HEK293 (cell line): ENCODE measurements around the gene CMIP.
"Not testable (repeated sequence)": the region's sequence is repeated elsewhere in the genome, so short reads cannot be mapped to it uniquely, and the experiment has no call there.

Experiments used
- CTCF ChIA-PET: fragments of 350-600 bp; formaldehyde crosslinking; extraction: SDS; loops from one replicate; lab custom pipeline; 2021; ENCODE audit warnings: antibody characterized with exemption; lab: Yijun Ruan, JAX
- POLR2A ChIA-PET: fragments of 300-600 bp; formaldehyde crosslinking; extraction: SDS; loops from one replicate; lab custom pipeline; 2020; ENCODE audit warnings: antibody characterized with exemption, inconsistent platforms; lab: Yijun Ruan, JAX
- H3K27ac ChIP-seq: fragments of 200-500 bp; sonication (Bioruptor generic); 2 replicates; pipeline ENCODE4 v1.5.1; 2014; ENCODE audit warnings: low read depth, low read length, control low read depth, inconsistent platforms; ENCODE audit errors: extremely low read depth
- H3K36me3 ChIP-seq, 2 experiments: fragments of 200-500 bp in 1 of 2; sonication (Bioruptor generic) in 1 of 2; 1 replicate in 1 of 2; 2 replicates in 1 of 2; pipeline ENCODE4 v1.5.1; 2014 to 2017; ENCODE audit warnings: inconsistent platforms in 2 of 2, low read length in 2 of 2; ENCODE audit not compliant: control insufficient read depth in 2 of 2, insufficient read depth in 1 of 2
- H3K4me1 ChIP-seq: fragments of 200-500 bp; sonication (Bioruptor generic); 2 replicates; pipeline ENCODE4 v1.5.1; 2014; ENCODE audit warnings: mild to moderate bottlenecking, low read length, inconsistent platforms; ENCODE audit not compliant: control insufficient read depth, insufficient read depth
- H3K4me3 ChIP-seq: 2 replicates; pipeline ENCODE4 v1.5.1; 2011; ENCODE audit warnings: low read depth, mild to moderate bottlenecking, control low read depth, low read length, moderate library complexity
- H3K9me3 ChIP-seq: fragments of 200-500 bp; sonication (Bioruptor generic); 2 replicates; pipeline ENCODE4 v1.5.1; 2014; ENCODE audit warnings: low read depth, low read length, inconsistent platforms; ENCODE audit not compliant: control insufficient read depth, insufficient read depth
- BCL11B ChIP-seq: fragments of 450-650 bp; formaldehyde crosslinking; IDR thresholded peaks from 2 replicates; pipeline ENCODE4 v1.5.1; 2016; ENCODE audit warnings: low read depth, missing biosample characterization, missing genetic modification characterization
- GLIS2 ChIP-seq: fragments of 450-650 bp; formaldehyde crosslinking; IDR thresholded peaks from 2 replicates; pipeline ENCODE4 v1.5.1; 2016; ENCODE audit warnings: missing biosample characterization, missing genetic modification characterization
- IKZF3 ChIP-seq: fragments of 450-650 bp; IDR thresholded peaks from 2 replicates; pipeline ENCODE4 v1.5.0; 2018; ENCODE audit warnings: missing biosample characterization, mild to moderate bottlenecking, missing genetic modification characterization, moderate library complexity
- KLF7 ChIP-seq: fragments of 450-650 bp; formaldehyde crosslinking; IDR thresholded peaks from 2 replicates; pipeline ENCODE4 v1.5.1; 2016; ENCODE audit warnings: missing biosample characterization, missing genetic modification characterization, borderline replicate concordance
- REPIN1 ChIP-seq: fragments of 450-650 bp; formaldehyde crosslinking; IDR thresholded peaks from 2 replicates; pipeline ENCODE4 v1.5.1; 2017; ENCODE audit warnings: missing biosample characterization, missing genetic modification characterization, low read depth
- SETDB1 ChIP-seq: IDR thresholded peaks from one replicate; pipeline ENCODE4 v1.6.1; 2017; ENCODE audit warnings: mild to moderate bottlenecking, low read length, moderate library complexity, mixed read lengths; ENCODE audit not compliant: insufficient read length
- ZEB2 ChIP-seq: fragments of 450-650 bp; formaldehyde crosslinking; IDR thresholded peaks from 2 replicates; pipeline ENCODE4 v1.5.1; 2016; ENCODE audit warnings: missing biosample characterization, missing genetic modification characterization
- ZNF114 ChIP-seq: fragments of 450-650 bp; formaldehyde crosslinking; IDR thresholded peaks from 2 replicates; pipeline ENCODE4 v1.5.0; 2017; ENCODE audit warnings: missing biosample characterization, missing genetic modification characterization
- ZNF155 ChIP-seq: fragments of 450-650 bp; formaldehyde crosslinking; IDR thresholded peaks from 2 replicates; pipeline ENCODE4 v1.5.1; 2016; ENCODE audit warnings: missing biosample characterization, missing genetic modification characterization
- ZNF169 ChIP-seq: fragments of 450-650 bp; formaldehyde crosslinking; IDR thresholded peaks from 2 replicates; pipeline ENCODE4 v1.5.1; 2016; ENCODE audit warnings: missing biosample characterization, missing genetic modification characterization
- ZNF223 ChIP-seq: fragments of 450-650 bp; formaldehyde crosslinking; IDR thresholded peaks from 2 replicates; pipeline ENCODE4 v1.5.1; 2016; ENCODE audit warnings: missing biosample characterization, missing genetic modification characterization
- ZNF549 ChIP-seq: fragments of 450-650 bp; IDR thresholded peaks from 2 replicates; pipeline ENCODE4 v1.5.1; 2018; ENCODE audit warnings: missing biosample characterization, missing genetic modification characterization, mild to moderate bottlenecking, inconsistent platforms, moderate library complexity
- ZNF707 ChIP-seq: fragments of 450-650 bp; formaldehyde crosslinking; IDR thresholded peaks from 2 replicates; pipeline ENCODE4 v1.5.1; 2016; ENCODE audit warnings: missing biosample characterization, missing genetic modification characterization
- ZNF785 ChIP-seq: fragments of 450-650 bp; formaldehyde crosslinking; IDR thresholded peaks from 2 replicates; pipeline ENCODE4 v1.5.1; 2016; ENCODE audit warnings: missing biosample characterization, missing genetic modification characterization
- ZSCAN23 ChIP-seq: fragments of 450-650 bp; formaldehyde crosslinking; IDR thresholded peaks from 2 replicates; pipeline ENCODE4 v1.5.1; 2016; ENCODE audit warnings: missing biosample characterization, missing genetic modification characterization
- TF ChIP-seq, protein P1 (sequence below): fragments of 450-650 bp; formaldehyde crosslinking; IDR thresholded peaks from 2 replicates; pipeline ENCODE4 v1.5.1; 2016; ENCODE audit warnings: missing biosample characterization, missing genetic modification characterization
- TF ChIP-seq, protein P2 (sequence below): fragments of 450-650 bp; formaldehyde crosslinking; IDR thresholded peaks from 2 replicates; pipeline ENCODE4 v1.5.1; 2016; ENCODE audit warnings: missing biosample characterization, missing genetic modification characterization, low read depth
- TF ChIP-seq, protein P3 (sequence below): fragments of 450-650 bp; formaldehyde crosslinking; IDR thresholded peaks from 2 replicates; pipeline ENCODE4 v1.5.1; 2016; ENCODE audit warnings: missing biosample characterization, missing genetic modification characterization
- TF ChIP-seq, protein P4 (sequence below): fragments of 450-650 bp; formaldehyde crosslinking; IDR thresholded peaks from 2 replicates; pipeline ENCODE4 v1.5.1; 2016; ENCODE audit warnings: missing biosample characterization, missing genetic modification characterization
- TF ChIP-seq, protein P5 (sequence below): fragments of 450-650 bp; formaldehyde crosslinking; IDR thresholded peaks from 2 replicates; pipeline ENCODE4 v1.5.1; 2016; ENCODE audit warnings: missing biosample characterization, missing genetic modification characterization, low read depth

Gene CMIP

DNA sequence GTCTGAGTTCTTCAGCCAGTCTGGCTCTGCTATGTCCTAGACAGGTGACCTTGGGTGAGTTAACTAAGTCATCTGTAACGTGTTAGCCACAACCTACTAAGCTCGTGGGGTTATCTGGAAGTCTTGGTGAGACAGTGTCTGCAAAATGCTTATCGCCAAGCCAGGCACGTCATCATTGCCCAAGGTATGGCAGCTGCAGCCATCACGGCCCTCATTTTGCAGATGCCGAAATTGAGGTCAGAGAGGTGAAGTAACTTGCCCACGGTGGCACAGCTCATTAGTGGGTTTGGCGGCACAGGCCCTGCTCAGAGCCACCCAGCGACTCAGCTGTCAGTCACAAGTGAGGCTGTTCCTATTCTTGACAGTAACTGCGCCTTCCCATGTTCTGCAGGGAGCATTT lies 79.8 kb downstream of the CMIP start:
- ChIA-PET POLR2A (no interaction called here), CTCF (interaction anchor here (0.6 to 1.3 kb wide), 3 partner anchors 92 to 205 kb away, joined by 3 to 4 read pairs (median 3); no protein-coding TSS in a partner anchor)
- no peaks in the 10 kb centered on the region for H3K4me1 ChIP-seq
- H3K4me3 ChIP-seq = no peak overlapping the region
- TF ChIP-seq ZNF785 = no peak
- TF ChIP-seq ZNF155 = no peak
- TF ChIP-seq, protein P1, sequence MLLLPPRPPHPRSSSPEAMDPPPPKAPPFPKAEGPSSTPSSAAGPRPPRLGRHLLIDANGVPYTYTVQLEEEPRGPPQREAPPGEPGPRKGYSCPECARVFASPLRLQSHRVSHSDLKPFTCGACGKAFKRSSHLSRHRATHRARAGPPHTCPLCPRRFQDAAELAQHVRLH (tag by site-specific recombination) = 0 out of 2 replicates have a peak, but pooled peaks have one; percentile 12
- no peaks in the 10 kb centered on the region for H3K9me3 ChIP-seq
- H3K27ac ChIP-seq = no peak overlapping the region
- H3K36me3 ChIP-seq = peaks cover 0 to 4% of the 10 kb centered on the region in 2 experiments; a peak in 1 of 3 replicates

DNA sequence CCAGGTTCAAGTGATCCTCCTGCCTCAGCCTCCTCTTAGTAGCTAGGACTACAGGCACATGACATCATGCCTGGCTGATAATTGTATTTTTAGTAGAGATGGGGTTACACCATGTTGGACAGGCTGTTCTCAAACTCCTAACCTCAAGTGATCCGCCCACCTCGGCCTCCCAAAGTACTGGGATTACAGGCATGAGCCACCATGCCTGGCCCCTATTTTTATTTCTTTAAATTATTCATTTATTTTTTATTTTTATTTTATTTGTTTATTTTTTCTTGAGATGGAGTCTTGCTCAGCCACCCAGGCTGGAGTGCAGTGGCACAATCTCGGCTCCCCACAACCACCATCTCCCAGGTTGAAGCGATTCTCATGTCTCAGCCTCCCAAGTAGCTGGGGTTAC lies 80.3 kb downstream of the CMIP start:
- TF ChIP-seq, protein P2, sequence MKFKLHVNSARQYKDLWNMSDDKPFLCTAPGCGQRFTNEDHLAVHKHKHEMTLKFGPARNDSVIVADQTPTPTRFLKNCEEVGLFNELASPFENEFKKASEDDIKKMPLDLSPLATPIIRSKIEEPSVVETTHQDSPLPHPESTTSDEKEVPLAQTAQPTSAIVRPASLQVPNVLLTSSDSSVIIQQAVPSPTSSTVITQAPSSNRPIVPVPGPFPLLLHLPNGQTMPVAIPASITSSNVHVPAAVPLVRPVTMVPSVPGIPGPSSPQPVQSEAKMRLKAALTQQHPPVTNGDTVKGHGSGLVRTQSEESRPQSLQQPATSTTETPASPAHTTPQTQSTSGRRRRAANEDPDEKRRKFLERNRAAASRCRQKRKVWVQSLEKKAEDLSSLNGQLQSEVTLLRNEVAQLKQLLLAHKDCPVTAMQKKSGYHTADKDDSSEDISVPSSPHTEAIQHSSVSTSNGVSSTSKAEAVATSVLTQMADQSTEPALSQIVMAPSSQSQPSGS (tag by site-specific recombination) = 0 out of 2 replicates have a peak, but pooled peaks have one; percentile 14
- TF ChIP-seq, protein P3, sequence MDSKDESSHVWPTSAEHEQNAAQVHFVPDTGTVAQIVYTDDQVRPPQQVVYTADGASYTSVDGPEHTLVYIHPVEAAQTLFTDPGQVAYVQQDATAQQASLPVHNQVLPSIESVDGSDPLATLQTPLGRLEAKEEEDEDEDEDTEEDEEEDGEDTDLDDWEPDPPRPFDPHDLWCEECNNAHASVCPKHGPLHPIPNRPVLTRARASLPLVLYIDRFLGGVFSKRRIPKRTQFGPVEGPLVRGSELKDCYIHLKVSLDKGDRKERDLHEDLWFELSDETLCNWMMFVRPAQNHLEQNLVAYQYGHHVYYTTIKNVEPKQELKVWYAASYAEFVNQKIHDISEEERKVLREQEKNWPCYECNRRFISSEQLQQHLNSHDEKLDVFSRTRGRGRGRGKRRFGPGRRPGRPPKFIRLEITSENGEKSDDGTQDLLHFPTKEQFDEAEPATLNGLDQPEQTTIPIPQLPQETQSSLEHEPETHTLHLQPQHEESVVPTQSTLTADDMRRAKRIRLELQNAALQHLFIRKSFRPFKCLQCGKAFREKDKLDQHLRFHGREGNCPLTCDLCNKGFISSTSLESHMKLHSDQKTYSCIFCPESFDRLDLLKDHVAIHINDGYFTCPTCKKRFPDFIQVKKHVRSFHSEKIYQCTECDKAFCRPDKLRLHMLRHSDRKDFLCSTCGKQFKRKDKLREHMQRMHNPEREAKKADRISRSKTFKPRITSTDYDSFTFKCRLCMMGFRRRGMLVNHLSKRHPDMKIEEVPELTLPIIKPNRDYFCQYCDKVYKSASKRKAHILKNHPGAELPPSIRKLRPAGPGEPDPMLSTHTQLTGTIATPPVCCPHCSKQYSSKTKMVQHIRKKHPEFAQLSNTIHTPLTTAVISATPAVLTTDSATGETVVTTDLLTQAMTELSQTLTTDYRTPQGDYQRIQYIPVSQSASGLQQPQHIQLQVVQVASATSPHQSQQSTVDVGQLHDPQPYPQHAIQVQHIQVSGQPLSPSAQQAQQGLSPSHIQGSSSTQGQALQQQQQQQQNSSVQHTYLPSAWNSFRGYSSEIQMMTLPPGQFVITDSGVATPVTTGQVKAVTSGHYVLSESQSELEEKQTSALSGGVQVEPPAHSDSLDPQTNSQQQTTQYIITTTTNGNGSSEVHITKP (tag by site-specific recombination) = peak; percentile 70
- H3K4me3 ChIP-seq, H3K36me3 ChIP-seq, H3K4me1 ChIP-seq, H3K27ac ChIP-seq, H3K9me3 ChIP-seq, POLR2A ChIA-PET: not testable (repeated sequence)
- CTCF ChIA-PET = interaction anchor here (0.7 to 1.3 kb wide), 2 partner anchors 92 to 581 kb away, joined by 3 to 4 read pairs; no protein-coding TSS in a partner anchor

DNA sequence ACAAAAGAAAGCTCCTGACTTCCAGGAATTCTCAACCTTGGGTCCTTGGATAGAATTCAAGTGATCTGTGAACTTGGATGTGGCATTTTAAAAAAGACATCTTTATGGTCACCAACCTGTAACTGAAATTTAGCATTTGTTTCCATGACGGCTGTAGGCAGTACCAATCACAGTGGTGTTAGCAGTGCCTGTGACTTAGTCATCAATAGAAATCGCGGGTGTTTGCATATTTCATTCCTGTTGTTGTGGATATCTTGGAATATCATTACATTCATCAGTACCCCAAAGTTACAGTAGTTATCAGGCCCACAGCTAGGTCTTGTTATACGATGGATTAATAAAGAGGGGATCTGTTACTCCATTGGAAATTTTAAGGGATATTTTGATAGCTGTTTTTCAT lies 81.6 kb downstream of the CMIP start:
- Histone ChIP-seq H3K36me3 (peaks cover 0 to 4% of the 10 kb centered on the region in 2 experiments; a peak in 1 of 3 replicates), H3K27ac (no peak overlapping the region), H3K4me3 (no peak overlapping the region), H3K4me1 (no peaks in the 10 kb centered on the region), H3K9me3 (no peaks in the 10 kb centered on the region)
- ChIA-PET POLR2A (no interaction called here), CTCF (interaction anchor here (0.7 kb wide), 1 partner anchor 72 kb away, joined by 3 read pairs; no protein-coding TSS in a partner anchor)
- TF ChIP-seq REPIN1 (tag by site-specific recombination) = no peak
- no peak for TF ChIP-seq SETDB1
- TF ChIP-seq, protein P4, sequence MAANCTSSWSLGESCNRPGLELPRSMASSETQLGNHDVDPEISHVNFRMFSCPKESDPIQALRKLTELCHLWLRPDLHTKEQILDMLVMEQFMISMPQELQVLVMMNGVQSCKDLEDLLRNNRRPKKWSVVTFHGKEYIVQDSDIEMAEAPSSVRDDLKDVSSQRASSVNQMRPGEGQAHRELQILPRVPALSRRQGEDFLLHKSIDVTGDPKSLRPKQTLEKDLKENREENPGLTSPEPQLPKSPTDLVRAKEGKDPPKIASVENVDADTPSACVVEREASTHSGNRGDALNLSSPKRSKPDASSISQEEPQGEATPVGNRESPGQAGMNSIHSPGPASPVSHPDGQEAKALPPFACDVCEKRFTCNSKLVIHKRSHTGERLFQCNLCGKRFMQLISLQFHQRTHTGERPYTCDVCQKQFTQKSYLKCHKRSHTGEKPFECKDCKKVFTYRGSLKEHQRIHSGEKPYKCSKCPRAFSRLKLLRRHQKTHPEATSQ (tag by site-specific recombination) = no peak
- no peak for TF ChIP-seq ZNF549 (tag by site-specific recombination)
- no peak for TF ChIP-seq IKZF3 (tag by site-specific recombination)
- TF ChIP-seq ZEB2 (tag by site-specific recombination) = no peak
- TF ChIP-seq KLF7 (tag by site-specific recombination) = no peak
- no peak for TF ChIP-seq ZNF114 (tag by site-specific recombination)
- no peak for TF ChIP-seq BCL11B (tag by site-specific recombination)
- no peak for TF ChIP-seq ZSCAN23 (tag by site-specific recombination)
- TF ChIP-seq ZNF707 = no peak
- no peak for TF ChIP-seq GLIS2 (tag by site-specific recombination)
- TF ChIP-seq, protein P5, sequence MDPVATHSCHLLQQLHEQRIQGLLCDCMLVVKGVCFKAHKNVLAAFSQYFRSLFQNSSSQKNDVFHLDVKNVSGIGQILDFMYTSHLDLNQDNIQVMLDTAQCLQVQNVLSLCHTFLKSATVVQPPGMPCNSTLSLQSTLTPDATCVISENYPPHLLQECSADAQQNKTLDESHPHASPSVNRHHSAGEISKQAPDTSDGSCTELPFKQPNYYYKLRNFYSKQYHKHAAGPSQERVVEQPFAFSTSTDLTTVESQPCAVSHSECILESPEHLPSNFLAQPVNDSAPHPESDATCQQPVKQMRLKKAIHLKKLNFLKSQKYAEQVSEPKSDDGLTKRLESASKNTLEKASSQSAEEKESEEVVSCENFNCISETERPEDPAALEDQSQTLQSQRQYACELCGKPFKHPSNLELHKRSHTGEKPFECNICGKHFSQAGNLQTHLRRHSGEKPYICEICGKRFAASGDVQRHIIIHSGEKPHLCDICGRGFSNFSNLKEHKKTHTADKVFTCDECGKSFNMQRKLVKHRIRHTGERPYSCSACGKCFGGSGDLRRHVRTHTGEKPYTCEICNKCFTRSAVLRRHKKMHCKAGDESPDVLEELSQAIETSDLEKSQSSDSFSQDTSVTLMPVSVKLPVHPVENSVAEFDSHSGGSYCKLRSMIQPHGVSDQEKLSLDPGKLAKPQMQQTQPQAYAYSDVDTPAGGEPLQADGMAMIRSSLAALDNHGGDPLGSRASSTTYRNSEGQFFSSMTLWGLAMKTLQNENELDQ (tag by site-specific recombination) = no peak
- TF ChIP-seq ZNF169 (tag by site-specific recombination) = no peak
- no peak for TF ChIP-seq ZNF223 (tag by site-specific recombination)
